Esophagus muscularis mucosa (tissue), 3 donors: Measurements from ENCODE around the gene ZNF362.

Experiments used
- POLR2A ChIP-seq: fragments of 450-650 bp; IDR thresholded peaks from one replicate; pipeline ENCODE4 v1.6.1; 2017; ENCODE audit warnings: antibody characterized with exemption, moderate library complexity, mild to moderate bottlenecking, low read depth
- TF ChIP-seq, protein P1 (sequence below), 3 experiments: fragments of 200-600 bp in 2 of 3; fragments of 450-650 bp in 1 of 3; sonication (generic) in 2 of 3; IDR thresholded peaks; one replicate each; pipeline ENCODE4 v1.5.1; 2017 to 2019; ENCODE audit warnings: antibody characterized with exemption in 3 of 3, mild to moderate bottlenecking in 2 of 3, moderate library complexity in 1 of 3

DNA sequence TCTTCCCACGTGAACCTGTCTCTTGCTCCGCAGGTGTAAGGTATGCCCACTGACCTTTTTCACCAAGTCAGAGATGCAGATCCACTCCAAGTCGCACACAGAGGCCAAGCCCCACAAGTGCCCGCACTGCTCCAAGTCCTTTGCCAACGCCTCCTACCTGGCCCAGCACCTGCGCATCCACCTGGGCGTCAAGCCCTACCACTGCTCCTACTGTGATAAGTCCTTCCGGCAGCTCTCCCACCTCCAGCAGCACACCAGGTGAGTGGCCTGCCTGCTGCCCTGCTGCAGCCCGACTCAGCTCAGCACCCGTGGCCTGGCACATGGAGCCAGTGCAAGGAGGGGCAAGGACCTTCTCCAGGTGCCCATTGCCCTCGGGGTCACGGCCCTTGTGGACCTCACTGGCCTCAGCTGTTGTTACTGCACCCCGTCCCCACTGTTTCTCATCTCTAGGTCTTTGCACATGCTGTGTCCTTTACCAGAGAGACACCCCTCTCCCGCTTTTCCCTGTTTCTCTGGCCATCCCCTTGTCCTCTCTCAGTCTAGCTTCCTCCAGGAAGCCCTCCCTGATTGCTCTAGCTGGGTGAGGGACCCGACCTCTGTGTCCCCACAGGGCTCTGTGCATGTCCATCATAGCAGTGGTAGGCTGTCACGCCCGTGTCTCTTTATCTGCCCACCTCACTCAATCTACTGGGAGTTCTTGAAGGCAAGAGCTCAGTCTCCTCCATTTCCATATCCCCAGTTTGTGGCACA lies 25.4 kb downstream of the ZNF362 start:
- TF ChIP-seq POLR2A: no peak
- TF ChIP-seq, protein P1, sequence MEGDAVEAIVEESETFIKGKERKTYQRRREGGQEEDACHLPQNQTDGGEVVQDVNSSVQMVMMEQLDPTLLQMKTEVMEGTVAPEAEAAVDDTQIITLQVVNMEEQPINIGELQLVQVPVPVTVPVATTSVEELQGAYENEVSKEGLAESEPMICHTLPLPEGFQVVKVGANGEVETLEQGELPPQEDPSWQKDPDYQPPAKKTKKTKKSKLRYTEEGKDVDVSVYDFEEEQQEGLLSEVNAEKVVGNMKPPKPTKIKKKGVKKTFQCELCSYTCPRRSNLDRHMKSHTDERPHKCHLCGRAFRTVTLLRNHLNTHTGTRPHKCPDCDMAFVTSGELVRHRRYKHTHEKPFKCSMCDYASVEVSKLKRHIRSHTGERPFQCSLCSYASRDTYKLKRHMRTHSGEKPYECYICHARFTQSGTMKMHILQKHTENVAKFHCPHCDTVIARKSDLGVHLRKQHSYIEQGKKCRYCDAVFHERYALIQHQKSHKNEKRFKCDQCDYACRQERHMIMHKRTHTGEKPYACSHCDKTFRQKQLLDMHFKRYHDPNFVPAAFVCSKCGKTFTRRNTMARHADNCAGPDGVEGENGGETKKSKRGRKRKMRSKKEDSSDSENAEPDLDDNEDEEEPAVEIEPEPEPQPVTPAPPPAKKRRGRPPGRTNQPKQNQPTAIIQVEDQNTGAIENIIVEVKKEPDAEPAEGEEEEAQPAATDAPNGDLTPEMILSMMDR (IDR thresholded peaks at IDR 0.05): no peak
